CD8-positive, alpha-beta memory T cell (primary cell): Measurements from ENCODE around the gene KANSL1L. TPM values are rescaled to one million over a fixed set of nuclear protein-coding genes. Genes with fewer than 3 reads are reported as not detected.

Experiments
- CTCF ChIA-PET: fragments of 350-600 bp; sonication (Branson Sonifier 250); formaldehyde crosslinking; loops from one replicate; lab custom pipeline; 2021; ENCODE audit warnings: antibody characterized with exemption; lab: Charles Lee
- POLR2A ChIA-PET: fragments of 350-600 bp; sonication (Branson Sonifier 250); formaldehyde crosslinking; loops from one replicate; lab custom pipeline; 2021; ENCODE audit warnings: antibody characterized with exemption; lab: Charles Lee
- DNase-seq, 5 donors: peaks; one replicate each; pipeline versions ENCODE4 v3.0.0 to v3.0.0-alpha.2; 2020 to 2022; ENCODE audit warnings: mixed read lengths in 1 of 5
- H3K27ac ChIP-seq: one replicate; pipeline ENCODE4 v1.7.0; 2013; ENCODE audit warnings: low read depth, mild to moderate bottlenecking, low read length, moderate library complexity
- H3K27me3 ChIP-seq: 2 replicates; pipeline ENCODE4 v1.7.0; 2013; ENCODE audit warnings: low read length, mild to moderate bottlenecking; ENCODE audit not compliant: insufficient read depth, poor library complexity, severe bottlenecking
- H3K36me3 ChIP-seq: 2 replicates; pipeline ENCODE4 v1.7.0; 2013; ENCODE audit warnings: mild to moderate bottlenecking, low read length, moderate library complexity; ENCODE audit not compliant: insufficient read depth
- H3K4me1 ChIP-seq: 2 replicates; pipeline ENCODE4 v1.7.0; 2013; ENCODE audit warnings: mild to moderate bottlenecking, low read length, moderate library complexity; ENCODE audit not compliant: insufficient read depth
- H3K4me3 ChIP-seq: 2 replicates; pipeline ENCODE4 v1.7.0; 2013; ENCODE audit warnings: mild to moderate bottlenecking, low read length
- H3K9me3 ChIP-seq: 2 replicates; pipeline ENCODE4 v1.7.0; 2013; ENCODE audit warnings: mild to moderate bottlenecking, low read length
- H3K27ac Mint-ChIP-seq, 8 donors: one replicate each; pipeline ENCODE4 v1.8.0; 2020 to 2021; ENCODE audit warnings: mixed read lengths in 8 of 8, mild to moderate bottlenecking in 6 of 8, inconsistent platforms in 3 of 8, moderate library complexity in 3 of 8
- H3K27me3 Mint-ChIP-seq, 2 donors: one replicate each; pipeline ENCODE4 v1.8.0; 2020 to 2021; ENCODE audit warnings: mixed read lengths in 2 of 2, mild to moderate bottlenecking in 1 of 2, moderate library complexity in 1 of 2
- H3K36me3 Mint-ChIP-seq, 3 donors: one replicate each; pipeline ENCODE4 v1.8.0; 2020 to 2021; ENCODE audit warnings: mixed read lengths in 3 of 3, inconsistent platforms in 1 of 3, mild to moderate bottlenecking in 1 of 3
- H3K4me1 Mint-ChIP-seq, 3 donors: one replicate each; pipeline ENCODE4 v1.8.0; 2020 to 2021; ENCODE audit warnings: mixed read lengths in 3 of 3, inconsistent platforms in 1 of 3, mild to moderate bottlenecking in 1 of 3
- H3K4me3 Mint-ChIP-seq, 7 donors: one replicate each; pipeline ENCODE4 v1.8.0; 2020 to 2021; ENCODE audit warnings: mixed read lengths in 7 of 7, mild to moderate bottlenecking in 6 of 7, moderate library complexity in 4 of 7, inconsistent platforms in 2 of 7
- H3K9me3 Mint-ChIP-seq, 5 donors: one replicate each; pipeline ENCODE4 v1.8.0; 2020 to 2022; ENCODE audit warnings: mixed read lengths in 5 of 5, mild to moderate bottlenecking in 3 of 5, moderate library complexity in 2 of 5, inconsistent platforms in 1 of 5
- polyA plus RNA-seq: library from polyadenylated mRNA; unstranded; fragments of 300-500 nt; fragmentation: Illumina TruSeq; gene quantifications from one replicate; pipeline ENCODE4 v1.2.3, GENCODE V29; 2021
- total RNA-seq, 2 experiments: library from RNA; stranded (reverse); gene quantifications; one replicate each; pipeline ENCODE4 v1.2.3, GENCODE V29; 2021

Gene KANSL1L
- total and polyA plus RNA-seq, 3 experiments from 2014 or later = 1.0 to 6.3 (median 5.0) TPM

DNA sequence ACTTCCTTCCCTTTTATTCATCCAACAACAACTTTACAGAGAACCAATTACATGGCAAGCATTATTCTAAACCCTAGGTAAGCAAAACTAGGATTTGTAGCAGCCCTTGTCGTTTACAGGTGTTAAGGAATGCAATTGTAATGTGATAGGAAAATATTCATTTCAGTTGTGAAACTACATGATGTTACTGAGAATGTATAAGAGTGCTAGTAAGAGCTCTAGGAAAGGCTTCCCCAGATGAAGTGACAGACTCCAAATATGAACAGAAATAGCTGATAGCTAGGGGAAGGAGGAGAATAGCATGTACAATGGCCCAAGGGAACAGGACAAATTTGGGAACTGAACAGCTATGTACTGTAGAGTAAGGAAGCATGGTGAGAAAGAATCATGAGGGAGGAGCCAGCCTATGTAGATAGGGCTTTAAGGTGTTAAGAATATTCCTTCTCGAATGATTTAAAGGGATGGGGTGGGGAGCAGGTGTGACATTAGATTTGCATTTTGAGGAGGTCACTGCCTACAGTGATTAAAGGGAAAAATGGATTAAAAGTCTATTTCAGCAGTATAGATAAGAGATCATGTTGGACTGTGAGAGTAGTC is 137.0 kb downstream of the KANSL1L start:
- Mint-ChIP-seq H3K9me3 (no peaks in the 10 kb centered on the region), H3K27me3 (no peaks in the 10 kb centered on the region), H3K4me3 (no peak overlapping the region), H3K4me1 (peaks cover 0 to 5% (median 0%) of the 10 kb centered on the region in 3 donors), H3K36me3 (peaks cover 0 to 4% (median 4%) of the 10 kb centered on the region in 3 donors), H3K27ac (no peak overlapping the region)
- DNase-seq = no peak
- ChIA-PET POLR2A (no interaction called here), CTCF (no interaction called here)
- no peak overlapping the region for H3K4me3 ChIP-seq
- H3K4me1 ChIP-seq = no peaks in the 10 kb centered on the region
- H3K27ac ChIP-seq = no peak overlapping the region
- H3K36me3 ChIP-seq = no peaks in the 10 kb centered on the region
- no peaks in the 10 kb centered on the region for H3K9me3 ChIP-seq
- no peaks in the 10 kb centered on the region for H3K27me3 ChIP-seq

DNA sequence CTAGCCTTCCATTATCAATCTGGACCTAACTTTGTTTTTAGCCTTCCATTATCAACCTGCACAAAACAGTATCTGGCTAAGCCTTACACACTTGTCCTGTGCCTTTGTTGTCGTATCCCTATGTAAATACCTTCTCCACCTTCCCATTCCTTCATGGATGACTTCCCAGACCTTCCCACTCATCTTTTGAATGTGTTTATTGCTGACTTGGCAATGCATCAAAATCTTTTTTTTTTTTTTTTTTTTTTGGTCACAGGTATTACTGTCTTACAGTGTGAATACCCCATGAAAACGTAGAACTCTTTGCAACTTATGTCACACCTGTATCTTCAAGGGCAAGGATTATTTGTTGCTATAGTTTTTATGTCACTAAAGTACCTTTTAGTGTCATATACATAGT is 143.0 kb downstream of the KANSL1L start:
- Histone ChIP-seq H3K27me3 (no peaks in the 10 kb centered on the region), H3K27ac (no peak overlapping the region), H3K9me3 (no peaks in the 10 kb centered on the region), H3K4me3 (no peak overlapping the region), H3K36me3 (peaks cover 10% of the 10 kb centered on the region), H3K4me1 (no peaks in the 10 kb centered on the region)
- Mint-ChIP-seq H3K36me3 (peaks cover 6 to 32% (median 7%) of the 10 kb centered on the region in 3 donors), H3K4me3 (no peak overlapping the region), H3K9me3 (no peaks in the 10 kb centered on the region), H3K27me3 (no peaks in the 10 kb centered on the region), H3K27ac (peak overlapping the region in 1 of 8 donors; percentile 39), H3K4me1 (peaks cover 0 to 5% (median 0%) of the 10 kb centered on the region in 3 donors)
- ChIA-PET POLR2A (no interaction called here), CTCF (no interaction called here)
- no peak for DNase-seq

DNA sequence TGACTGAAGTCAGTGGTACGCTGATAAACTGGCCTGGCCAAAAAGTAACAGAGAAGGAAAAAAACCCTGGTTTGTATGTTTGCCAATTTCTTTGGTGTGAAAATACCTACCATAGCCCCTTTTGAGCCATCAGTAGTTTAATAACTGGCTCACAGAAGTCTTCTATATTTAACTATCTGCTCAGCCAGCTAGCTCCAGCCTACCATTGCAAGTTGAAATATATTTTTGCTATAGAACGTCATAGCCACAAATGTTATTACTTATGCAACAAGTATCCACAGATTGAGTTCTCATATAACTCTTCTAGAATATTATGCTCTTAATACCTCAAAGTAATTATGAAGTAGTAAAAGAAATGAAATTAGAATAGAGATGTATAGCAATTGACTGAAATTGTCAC is 143.6 kb downstream of the KANSL1L start:
- no peak overlapping the region for H3K27ac ChIP-seq
- no peaks in the 10 kb centered on the region for H3K4me1 ChIP-seq
- H3K36me3 ChIP-seq = peaks cover 14% of the 10 kb centered on the region
- Mint-ChIP-seq H3K4me3 (no peak overlapping the region), H3K9me3 (no peaks in the 10 kb centered on the region), H3K36me3 (peaks cover 11 to 38% (median 11%) of the 10 kb centered on the region in 3 donors), H3K4me1 (peaks cover 0 to under 1% (median 0%) of the 10 kb centered on the region in 3 donors), H3K27ac (no peak overlapping the region), H3K27me3 (no peaks in the 10 kb centered on the region)
- no peak for DNase-seq
- ChIA-PET POLR2A (no interaction called here), CTCF (no interaction called here)
- H3K27me3 ChIP-seq = no peaks in the 10 kb centered on the region
- H3K4me3 ChIP-seq = no peak overlapping the region
- H3K9me3 ChIP-seq = no peaks in the 10 kb centered on the region

DNA sequence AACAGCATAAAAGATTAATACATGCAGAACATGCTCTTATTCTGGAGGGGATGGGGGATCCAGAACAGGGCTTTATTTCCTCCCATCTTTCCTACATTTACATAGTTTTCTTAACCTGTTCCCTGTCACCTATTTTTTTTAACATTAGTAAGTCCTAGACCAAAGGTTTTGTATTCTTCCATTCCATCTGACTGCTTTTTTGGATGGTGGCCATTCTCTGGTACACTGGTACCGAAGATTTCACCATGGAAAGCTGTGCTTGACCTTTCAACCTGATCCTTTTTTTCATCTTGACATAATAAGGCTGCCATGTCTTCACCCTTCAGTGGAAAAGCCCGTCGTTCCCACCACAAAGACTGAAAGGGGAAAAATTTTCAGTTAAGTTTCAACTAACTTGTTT is 148.4 kb downstream of the KANSL1L start:
- peaks cover 23 to 77% (median 26%) of the 10 kb centered on the region in 3 donors for H3K36me3 Mint-ChIP-seq
- ChIA-PET POLR2A (no interaction called here), CTCF (no interaction called here)
- Histone ChIP-seq H3K36me3 (peaks cover 21% of the 10 kb centered on the region), H3K27ac (no peak overlapping the region), H3K4me3 (no peak overlapping the region), H3K27me3 (no peaks in the 10 kb centered on the region), H3K9me3 (no peaks in the 10 kb centered on the region), H3K4me1 (no peaks in the 10 kb centered on the region)
- no peak overlapping the region for H3K27ac Mint-ChIP-seq
- no peak overlapping the region for H3K4me3 Mint-ChIP-seq
- DNase-seq = no peak
- H3K27me3 Mint-ChIP-seq = no peaks in the 10 kb centered on the region
- H3K4me1 Mint-ChIP-seq = peaks cover 19 to 25% (median 21%) of the 10 kb centered on the region in 3 donors
- H3K9me3 Mint-ChIP-seq = no peaks in the 10 kb centered on the region

DNA sequence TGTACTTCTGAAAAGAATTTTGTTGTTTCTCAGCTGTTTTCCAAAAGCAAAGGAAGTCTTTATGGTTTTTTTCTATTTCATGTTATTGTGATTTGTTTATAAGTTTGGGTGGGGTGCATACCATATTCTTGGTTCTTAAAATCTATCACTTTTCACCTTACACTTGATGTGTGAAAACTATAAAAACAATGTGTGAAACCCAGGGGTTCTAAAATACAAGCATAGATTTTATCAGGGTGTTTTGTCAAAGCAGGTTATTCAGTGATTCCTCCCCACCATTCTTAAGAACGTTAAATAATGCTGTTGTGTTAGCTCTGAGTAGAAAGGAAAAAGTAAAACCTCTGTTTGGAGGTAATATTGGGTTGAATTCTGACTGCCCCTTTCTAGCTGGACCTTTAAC is 151.1 kb downstream of the KANSL1L start:
- Mint-ChIP-seq H3K36me3 (peaks cover 30 to 91% (median 33%) of the 10 kb centered on the region in 3 donors), H3K4me3 (peak overlapping the region in 4 of 7 donors; percentile 32 to 61 (median 54)), H3K4me1 (peaks cover 23 to 27% (median 25%) of the 10 kb centered on the region in 3 donors), H3K27me3 (no peaks in the 10 kb centered on the region), H3K27ac (peak overlapping the region in 7 of 8 donors; percentile 20 to 77 (median 54)), H3K9me3 (no peaks in the 10 kb centered on the region)
- CTCF ChIA-PET = no interaction called here
- DNase-seq = peak in 1 of 5 donors; percentile 8
- Histone ChIP-seq H3K27ac (no peak overlapping the region), H3K4me3 (no peak overlapping the region), H3K9me3 (no peaks in the 10 kb centered on the region), H3K27me3 (no peaks in the 10 kb centered on the region), H3K4me1 (no peaks in the 10 kb centered on the region), H3K36me3 (peaks cover 47% of the 10 kb centered on the region)
- POLR2A ChIA-PET = no interaction called here

DNA sequence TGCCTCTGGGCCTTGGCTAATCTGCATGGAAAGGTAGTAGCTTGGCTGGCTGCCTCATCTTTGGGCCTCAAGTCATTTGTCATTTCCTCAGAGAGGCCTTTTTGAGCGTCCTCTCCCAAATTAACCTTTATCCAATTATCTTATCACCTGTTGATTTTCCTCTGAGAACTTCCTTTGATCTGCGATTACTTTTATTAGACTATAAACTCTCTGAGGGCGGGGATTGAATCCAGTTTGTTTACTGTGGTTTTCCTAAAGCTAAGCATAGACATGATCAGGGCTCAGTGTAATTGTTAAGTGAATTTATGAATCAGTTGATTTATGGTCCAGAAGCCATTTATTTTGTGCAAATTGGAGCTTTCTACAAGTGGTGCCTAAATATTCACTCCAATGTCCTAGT is 161.3 kb downstream of the KANSL1L start:
- peaks cover 10% of the 10 kb centered on the region for H3K4me1 ChIP-seq
- H3K36me3 ChIP-seq = peaks cover under 1% of the 10 kb centered on the region
- H3K27me3 ChIP-seq = no peaks in the 10 kb centered on the region
- Mint-ChIP-seq H3K9me3 (no peaks in the 10 kb centered on the region), H3K36me3 (peaks cover 10 to 71% (median 19%) of the 10 kb centered on the region in 3 donors), H3K4me3 (no peak overlapping the region), H3K27ac (peak overlapping the region in 4 of 8 donors; percentile 15 to 39 (median 18)), H3K27me3 (no peaks in the 10 kb centered on the region), H3K4me1 (peaks cover 60 to 81% (median 76%) of the 10 kb centered on the region in 3 donors)
- no peaks in the 10 kb centered on the region for H3K9me3 ChIP-seq
- no peak overlapping the region for H3K4me3 ChIP-seq
- no peak overlapping the region for H3K27ac ChIP-seq
- POLR2A ChIA-PET = no interaction called here
- DNase-seq = no peak
- CTCF ChIA-PET = interaction anchor here (1.2 kb wide), 1 partner anchor 172 kb away, joined by 3 read pairs; no protein-coding TSS in a partner anchor

DNA sequence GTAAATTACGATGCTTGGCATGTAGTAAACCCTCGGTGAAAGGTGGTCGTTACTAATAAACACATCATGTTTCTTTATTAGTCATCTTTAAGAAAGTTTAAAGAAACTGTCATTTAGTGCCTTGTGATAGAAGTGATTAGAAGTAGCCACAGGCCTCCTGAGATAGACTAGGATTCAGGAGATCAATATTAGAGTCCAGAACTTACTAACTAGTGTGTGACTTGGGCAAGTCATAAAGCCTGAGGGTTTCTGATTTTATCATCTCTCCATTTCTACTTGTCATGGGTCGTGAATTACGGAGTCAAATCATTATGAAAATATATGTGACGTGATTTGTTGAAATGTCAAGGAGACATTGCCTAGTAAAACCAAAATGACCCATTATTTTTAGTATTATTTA is 162.1 kb downstream of the KANSL1L start:
- Histone ChIP-seq H3K4me1 (peaks cover 18% of the 10 kb centered on the region), H3K27ac (no peak overlapping the region), H3K9me3 (no peaks in the 10 kb centered on the region), H3K4me3 (no peak overlapping the region), H3K36me3 (no peaks in the 10 kb centered on the region), H3K27me3 (no peaks in the 10 kb centered on the region)
- Mint-ChIP-seq H3K9me3 (no peaks in the 10 kb centered on the region), H3K4me3 (no peak overlapping the region), H3K4me1 (peaks cover 65 to 86% (median 80%) of the 10 kb centered on the region in 3 donors), H3K27ac (peak overlapping the region in 1 of 8 donors; percentile 39), H3K27me3 (no peaks in the 10 kb centered on the region), H3K36me3 (peaks cover 9 to 74% (median 18%) of the 10 kb centered on the region in 3 donors)
- ChIA-PET CTCF (no interaction called here), POLR2A (no interaction called here)
- DNase-seq = no peak

DNA sequence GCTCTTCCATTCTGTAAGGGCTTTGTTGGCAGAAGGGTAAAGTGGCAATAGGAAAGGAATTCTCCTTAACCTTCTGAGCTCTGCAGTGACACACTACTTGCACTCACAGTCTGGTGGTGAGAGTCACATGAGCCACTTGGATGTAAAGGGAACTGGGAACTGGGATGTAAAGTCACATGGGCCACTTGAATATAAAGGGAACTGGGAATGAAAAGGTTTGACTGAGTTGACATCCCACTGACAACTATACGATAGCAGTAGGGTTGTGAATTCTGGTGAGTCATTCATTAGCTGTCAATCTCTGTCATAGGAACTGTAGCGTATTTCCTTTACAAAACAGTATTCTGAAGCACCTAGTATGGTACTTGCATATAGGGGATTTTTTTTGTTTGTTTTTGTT is 163.3 kb downstream of the KANSL1L start:
- H3K27me3 ChIP-seq = no peaks in the 10 kb centered on the region
- H3K4me3 Mint-ChIP-seq = peak overlapping the region in 1 of 7 donors; percentile 45
- H3K4me3 ChIP-seq = no peak overlapping the region
- H3K4me1 Mint-ChIP-seq = peaks cover 74 to 93% (median 91%) of the 10 kb centered on the region in 3 donors
- peaks cover 9 to 70% (median 18%) of the 10 kb centered on the region in 3 donors for H3K36me3 Mint-ChIP-seq
- CTCF ChIA-PET = interaction anchor here (1.2 kb wide), 1 partner anchor 187 kb away, joined by 3 read pairs; no protein-coding TSS in a partner anchor
- POLR2A ChIA-PET = no interaction called here
- H3K9me3 Mint-ChIP-seq = no peaks in the 10 kb centered on the region
- H3K27me3 Mint-ChIP-seq = peaks cover 0 to under 1% of the 10 kb centered on the region in 2 donors
- DNase-seq = no peak
- no peak overlapping the region for H3K27ac ChIP-seq
- peak overlapping the region in 3 of 8 donors; percentile 16 to 31 (median 19) for H3K27ac Mint-ChIP-seq
- no peaks in the 10 kb centered on the region for H3K9me3 ChIP-seq
- no peaks in the 10 kb centered on the region for H3K36me3 ChIP-seq
- H3K4me1 ChIP-seq = peaks cover 30% of the 10 kb centered on the region
